ENCODE data around the gene PCCA.

- TF ChIP-seq YY1 (IDR thresholded peaks at IDR 0.05; ENCODE audit: insufficient read depth, insufficient read length) (no peak), SUZ12 (IDR thresholded peaks at IDR 0.05; ENCODE audit: extremely low read depth, insufficient read depth, insufficient read length) (no peak)
Measured at GRCh38 chr13:100512422-100512821, 423.5 kb downstream of the PCCA start.
